GM12892 (cell line): Measurements from ENCODE around the gene LECT2.

Experiments
- POLR2A ChIP-seq: IDR thresholded peaks from 2 replicates; pipeline ENCODE4 v1.6.1; 2011; ENCODE audit warnings: low read depth, low read length, control low read depth
- POLR2AphosphoS5 ChIP-seq: IDR thresholded peaks from 2 replicates; pipeline ENCODE4 v1.6.1; 2011; ENCODE audit warnings: low read depth, low read length, control low read depth
- TAF1 ChIP-seq: IDR thresholded peaks from 2 replicates; pipeline ENCODE4 v1.6.1; 2011; ENCODE audit warnings: low read depth, mild to moderate bottlenecking, control low read depth, low read length, borderline replicate concordance

DNA sequence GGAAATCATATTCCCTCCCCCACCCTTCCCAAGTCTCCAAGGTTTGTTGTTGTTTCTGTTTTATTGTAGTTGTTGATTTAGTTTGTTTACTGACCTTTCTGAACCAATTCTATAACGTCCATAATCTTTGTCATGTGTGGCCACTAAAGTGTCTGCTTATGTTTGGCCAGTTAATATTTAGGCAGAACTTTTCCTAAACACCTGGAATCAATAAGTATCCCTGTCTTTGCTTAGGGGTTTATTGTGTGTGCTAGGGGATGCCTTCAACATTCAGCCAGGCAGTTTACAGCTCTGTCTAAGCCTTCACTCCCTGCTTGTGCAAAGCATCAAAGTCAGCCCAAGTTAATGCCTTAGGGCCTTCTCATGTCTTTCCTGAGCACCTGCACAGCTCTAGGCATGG lies 16.9 kb upstream of the LECT2 start:
- no peak for TF ChIP-seq POLR2AphosphoS5
- no peak for TF ChIP-seq POLR2A
- TF ChIP-seq TAF1: no peak
